OCI-LY3 (cell line): ENCODE measurements around the gene MED12L.

Source experiments
- CTCF ChIP-seq: fragments of 200-600, 300-600 bp; sonication (generic); IDR thresholded peaks from 2 replicates; pipeline ENCODE4 v1.5.1; 2014; ENCODE audit warnings: antibody characterized with exemption, low read length, low read depth
- EZH2phosphoT487 ChIP-seq: fragments of 200-600 bp; shearing (Covaris generic); IDR thresholded peaks from 2 replicates; pipeline ENCODE4 v1.6.1; 2018; ENCODE audit warnings: antibody characterized with exemption, mixed run types, low read depth

DNA sequence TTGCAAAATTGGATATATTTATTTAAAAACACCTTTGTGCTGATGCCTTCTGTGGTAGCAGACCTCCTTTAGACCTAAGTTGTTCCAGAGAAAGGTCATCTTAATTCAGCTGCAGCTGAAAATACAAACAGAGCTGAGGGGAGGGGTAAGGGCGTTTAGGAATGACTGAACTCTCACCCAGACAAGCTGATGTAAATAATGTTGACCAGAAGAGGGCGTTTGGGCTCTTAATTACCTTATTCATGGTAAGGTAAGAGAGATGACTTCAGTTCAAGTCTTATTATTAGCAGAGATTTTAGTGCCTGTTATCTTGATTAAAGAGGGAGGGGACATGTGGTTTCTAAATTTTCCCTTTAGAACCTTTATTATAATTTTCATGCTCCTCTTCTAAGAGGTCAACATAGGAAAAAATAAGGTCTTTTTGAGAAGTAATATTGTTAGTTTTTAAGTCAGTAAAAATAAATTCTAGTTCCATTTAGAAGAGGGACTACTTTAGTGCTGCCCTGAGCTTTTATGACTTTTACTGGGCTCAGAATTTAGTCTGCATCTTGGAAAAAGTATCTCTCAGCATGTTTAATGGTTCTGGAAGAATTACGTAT lies 71.3 kb downstream of the MED12L start:
- TF ChIP-seq CTCF = peak; percentile 66
- TF ChIP-seq EZH2phosphoT487 = no peak
